K562 (cell line): ENCODE measurements around the gene DAB1. TPM values are rescaled to one million over a fixed set of nuclear protein-coding genes. Genes with fewer than 3 reads are reported as not detected.

ENCODE experiments used
- DNMT1 ChIP-seq: fragments of 450-650 bp; IDR thresholded peaks from 2 replicates; pipeline ENCODE4 v1.6.1; 2016; ENCODE audit warnings: antibody characterized with exemption, mild to moderate bottlenecking
- FOXP4 ChIP-seq: sonication (generic); formaldehyde crosslinking; IDR thresholded peaks from 2 replicates; pipeline ENCODE4 v1.8.0; 2022; ENCODE audit warnings: mild to moderate bottlenecking, missing genetic modification reagents, borderline replicate concordance
- KDM4B ChIP-seq, 2 experiments: fragments of 450-650 bp in 1 of 2; sonication (generic) in 1 of 2; IDR thresholded peaks; 2 replicates each; pipeline ENCODE4 v1.6.1; 2016 to 2017; ENCODE audit warnings: borderline replicate concordance in 2 of 2, antibody characterized with exemption in 1 of 2, low read depth in 1 of 2, mild to moderate bottlenecking in 1 of 2
- MAFK ChIP-seq: IDR thresholded peaks from 2 replicates; pipeline ENCODE4 v1.6.1; 2011; ENCODE audit warnings: low read length, improper control_type of control experiment
- NKRF ChIP-seq: fragments of 450-650 bp; IDR thresholded peaks from 2 replicates; pipeline ENCODE4 v1.6.1; 2016; ENCODE audit warnings: borderline replicate concordance
- NR2F6 ChIP-seq: fragments of 450-650 bp; formaldehyde crosslinking; IDR thresholded peaks from 2 replicates; pipeline ENCODE4 v1.4.0; 2020; ENCODE audit warnings: mild to moderate bottlenecking
- PHF20 ChIP-seq: fragments of 450-650 bp; IDR thresholded peaks from 2 replicates; pipeline ENCODE4 v1.6.1; 2018; ENCODE audit not compliant: partially characterized antibody
- POU5F1 ChIP-seq: fragments of 150-350 bp; IDR thresholded peaks from 2 replicates; pipeline ENCODE4 v1.6.1; 2014; ENCODE audit warnings: borderline replicate concordance, low read length, low read depth, mild to moderate bottlenecking; ENCODE audit not compliant: partially characterized antibody
- RFX7 ChIP-seq: fragments of 250-450 bp; sonication (Bioruptor Pico); IDR thresholded peaks from 2 replicates; pipeline ENCODE4 v1.5.1; 2021; ENCODE audit warnings: mild to moderate bottlenecking
- SMARCA4 ChIP-seq: fragments of 450-650 bp; IDR thresholded peaks from 2 replicates; pipeline ENCODE4 v1.6.1; 2016
- XRCC5 ChIP-seq: fragments of 200-400 bp; formaldehyde crosslinking; IDR thresholded peaks from 2 replicates; pipeline ENCODE4 v1.6.1; 2017; ENCODE audit warnings: low read depth, mild to moderate bottlenecking, low read length
- ZBTB40 ChIP-seq, 2 experiments: fragments of 450-650 bp in 1 of 2; sonication (generic) in 1 of 2; formaldehyde crosslinking in 1 of 2; IDR thresholded peaks; 2 replicates each; pipeline versions ENCODE4 v1.7.1 to v1.9.0; 2016 to 2022; ENCODE audit warnings: inconsistent platforms in 1 of 2, mild to moderate bottlenecking in 1 of 2, missing genetic modification reagents in 1 of 2
- ZNF584 ChIP-seq: fragments of 200-800 bp; sonication (Bioruptor generic); IDR thresholded peaks from 2 replicates; pipeline ENCODE4 v1.6.1; 2016; ENCODE audit warnings: low read depth, mild to moderate bottlenecking, missing genetic modification characterization, missing compliant biosample characterization
- polyA plus RNA-seq, 8 experiments: library from polyadenylated mRNA; depleted of rRNA in 4 of 8; stranded (reverse) in 5 of 8; unstranded in 3 of 8; fragments of >200 nt; fragmentation: Nextera tagmentation in 2 of 8; fragmentation: Illumina TruSeq in 1 of 8; extraction: Ambion mirVana in 2 of 8; extraction: Trizol in 1 of 8; gene quantifications; 2 replicates each; pipeline versions ENCODE4 v1.2.1 to v1.2.3, GENCODE V29; 2011 to 2014; ENCODE audit warnings: inconsistent platforms in 1 of 8, missing spikeins in 1 of 8
- total RNA-seq, 7 experiments: library from RNA; depleted of rRNA in 6 of 7; stranded (reverse); fragments of >200 nt in 6 of 7; fragmentation: Illumina TruSeq in 2 of 7; extraction: Trizol in 2 of 7; gene quantifications; 2 replicates each; pipeline versions ENCODE4 v1.2.1 to v1.2.3, GENCODE V29; 2011 to 2021; ENCODE audit warnings: low replicate concordance in 1 of 7

The DAB1 gene
- total and polyA plus RNA-seq, 9 of the 15 experiments (the other 6 are each of a cell fraction or from before 2014, with no cell fraction given): not detected

- TF ChIP-seq ZBTB40 (IDR thresholded peaks at IDR 0.05) (no peak), ZBTB40 (CRISPR knock-in tag; IDR thresholded peaks at IDR 0.05) (no peak), MAFK (no peak), POU5F1 (no peak), NKRF (no peak), PHF20 (no peak), KDM4B (IDR thresholded peaks at IDR 0.05; ENCODE audit: borderline replicate concordance in 2 of 2, low read depth in 1 of 2) (no peak), ZNF584 (CRISPR knock-in tag) (no peak), NR2F6 (CRISPR knock-in tag) (no peak), FOXP4 (CRISPR knock-in tag) (no peak), XRCC5 (no peak), DNMT1 (no peak), RFX7 (CRISPR knock-in tag) (no peak), SMARCA4 (no peak)
Observed at GRCh38 chr1:56977910-56978309, 445.9 kb downstream of the DAB1 start (continued).
